Endodermal cell (in vitro differentiated cells): Measurements from ENCODE around the gene TNFSF12. TPM values are rescaled to one million over a fixed set of nuclear protein-coding genes. Genes with fewer than 3 reads are reported as not detected.
"Not testable (repeated sequence)": the region's sequence is repeated elsewhere in the genome, so short reads cannot be mapped to it uniquely, and the experiment has no call there.

Experiments
- DNase-seq: peaks from one replicate; pipeline ENCODE4 v3.0.0-alpha.2; 2017
- H3K27ac ChIP-seq: 2 replicates; pipeline ENCODE4 v1.5.1; 2013; ENCODE audit warnings: mild to moderate bottlenecking, low read depth, low read length, moderate library complexity
- H3K27me3 ChIP-seq: 2 replicates; pipeline ENCODE4 v1.6.1; 2013; ENCODE audit warnings: mild to moderate bottlenecking, low read length, moderate library complexity; ENCODE audit not compliant: insufficient read depth, control insufficient read depth, poor library complexity, severe bottlenecking
- H3K36me3 ChIP-seq: 2 replicates; pipeline ENCODE4 v1.7.0; 2013; ENCODE audit warnings: mild to moderate bottlenecking, low read length, moderate library complexity; ENCODE audit not compliant: control insufficient read depth, insufficient read depth
- H3K4me1 ChIP-seq: one replicate; pipeline ENCODE4 v1.7.0; 2013; ENCODE audit warnings: low read length; ENCODE audit not compliant: control insufficient read depth, insufficient read depth
- H3K4me3 ChIP-seq: 2 replicates; pipeline ENCODE4 v1.5.1; 2013; ENCODE audit warnings: mild to moderate bottlenecking, low read length, moderate library complexity
- H3K9ac ChIP-seq: 2 replicates; pipeline ENCODE4 v1.6.1; 2013; ENCODE audit warnings: mild to moderate bottlenecking, low read length, moderate library complexity; ENCODE audit not compliant: poor library complexity, severe bottlenecking; ENCODE audit errors: extremely low read depth
- H3K9me3 ChIP-seq: 2 replicates; pipeline ENCODE4 v1.6.1; 2013; ENCODE audit warnings: mild to moderate bottlenecking, low read length, moderate library complexity; ENCODE audit not compliant: control insufficient read depth
- H3K27ac Mint-ChIP-seq: 2 replicates; pipeline ENCODE4 v1.8.0; 2020; ENCODE audit warnings: mixed read lengths
- H3K27me3 Mint-ChIP-seq: 2 replicates; pipeline ENCODE4 v1.8.0; 2021; ENCODE audit warnings: mild to moderate bottlenecking, mixed read lengths; ENCODE audit not compliant: insufficient read depth
- H3K36me3 Mint-ChIP-seq: 2 replicates; pipeline ENCODE4 v1.8.0; 2020; ENCODE audit warnings: low read depth, mixed read lengths
- H3K4me1 Mint-ChIP-seq: 2 replicates; pipeline ENCODE4 v1.8.0; 2020; ENCODE audit warnings: mixed read lengths
- H3K4me3 Mint-ChIP-seq: 2 replicates; pipeline ENCODE4 v1.8.0; 2020; ENCODE audit warnings: mild to moderate bottlenecking, moderate library complexity, mixed read lengths
- H3K9me3 Mint-ChIP-seq: 2 replicates; pipeline ENCODE4 v1.8.0; 2020; ENCODE audit warnings: mild to moderate bottlenecking, mixed read lengths
- CTCF ChIP-seq: fragments of 200-600 bp; sonication (generic); conservative IDR thresholded peaks from 2 replicates; pipeline ENCODE4 v1.5.0; 2021; ENCODE audit warnings: antibody characterized with exemption, mild to moderate bottlenecking
- WGBS, 2 experiments: methylation state at CpG; one replicate each; pipeline versions ENCODE4 v1.1.5 to v1.1.7; 2013; ENCODE audit warnings: missing lambda C conversion rate in 2 of 2, mixed read lengths in 1 of 2; ENCODE audit not compliant: insufficient coverage in 1 of 2, insufficient read length in 1 of 2; 5-methylcytosine and 5-hydroxymethylcytosine counted together
- total RNA-seq, 2 donors: library from RNA; stranded (reverse); fragmentation: NEBNext Ultra II Directional in 1 of 2; extraction: Animal tissue kit (Norgen Biotek cat#: 25700) in 1 of 2; gene quantifications; 2 replicates in 1 of 2; 3 replicates in 1 of 2; pipeline ENCODE4 v1.2.1, GENCODE V29; 2021

Gene TNFSF12
- total RNA-seq, 2 donors from 2014 or later, result 8.3 to 8.4 TPM

GRCh38 chr17:7591596-7591995 is 42.7 kb downstream of the TNFSF12 start:
- Histone ChIP-seq H3K36me3 (peaks cover 86% of the 10 kb centered on the region), H3K27ac (no peak overlapping the region)
- WGBS, 2 experiments, result 96 to 100% methylated on average over 1 to 3 of the region's 5 CpGs

DNA sequence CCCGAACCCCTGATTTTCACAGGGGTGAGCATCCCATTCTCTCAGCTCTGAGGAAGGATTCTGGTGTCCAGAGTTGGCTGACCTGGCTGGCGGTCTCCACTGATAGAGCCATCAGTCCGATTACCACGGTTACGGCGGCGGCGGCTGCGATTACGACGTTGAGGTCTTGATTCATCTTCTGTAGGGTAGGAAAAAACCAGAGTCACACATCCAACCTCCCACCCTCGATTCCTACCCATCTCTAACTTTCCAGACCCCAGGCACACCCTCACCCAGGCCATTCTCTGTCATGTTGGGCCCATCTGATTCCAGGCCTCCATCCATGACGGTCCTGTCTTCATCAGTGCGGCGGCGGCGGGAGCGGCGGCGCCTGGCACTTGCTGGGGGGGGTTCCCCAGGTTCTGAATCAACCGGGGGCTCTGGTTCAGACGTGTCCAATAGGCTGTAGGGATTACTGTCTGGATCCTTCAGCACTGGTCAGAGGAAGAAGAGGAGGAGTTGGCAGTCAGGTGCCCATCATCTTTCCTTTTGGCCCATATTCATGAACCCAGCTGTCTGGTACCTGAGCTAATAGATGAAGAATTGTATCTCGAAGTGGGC is 43.7 kb downstream of the TNFSF12 start:
- peaks cover 17% of the 10 kb centered on the region for H3K4me1 Mint-ChIP-seq
- DNase-seq, result no peak
- WGBS, 2 experiments, result 93 to 98% methylated on average over 16 to 23 of the region's 23 CpGs
- H3K36me3 Mint-ChIP-seq, result peaks cover 66% of the 10 kb centered on the region
- no peaks in the 10 kb centered on the region for H3K27me3 Mint-ChIP-seq
- no peak overlapping the region for H3K27ac ChIP-seq
- no peak for TF ChIP-seq CTCF
- H3K4me3 Mint-ChIP-seq, result no peak overlapping the region
- H3K27ac Mint-ChIP-seq, result no peak overlapping the region
- H3K4me1 ChIP-seq, result peaks cover 16% of the 10 kb centered on the region
- no peaks in the 10 kb centered on the region for H3K9me3 ChIP-seq
- H3K4me3 ChIP-seq, result no peak overlapping the region
- no peaks in the 10 kb centered on the region for H3K9me3 Mint-ChIP-seq
- no peaks in the 10 kb centered on the region for H3K27me3 ChIP-seq
- no peak overlapping the region for H3K9ac ChIP-seq
- peaks cover 87% of the 10 kb centered on the region for H3K36me3 ChIP-seq

More at GRCh38 chr17:7591596-7591995, 42.7 kb downstream of the TNFSF12 start:
- no peak overlapping the region for H3K4me3 Mint-ChIP-seq
- peak overlapping the region; percentile 44 for H3K9ac ChIP-seq
- no peaks in the 10 kb centered on the region for H3K27me3 ChIP-seq
- H3K4me3 ChIP-seq, result no peak overlapping the region
- no peak for TF ChIP-seq CTCF
- peaks cover 61% of the 10 kb centered on the region for H3K36me3 Mint-ChIP-seq
- no peaks in the 10 kb centered on the region for H3K9me3 Mint-ChIP-seq
- H3K27ac Mint-ChIP-seq, result peak overlapping the region; percentile 90
- H3K4me1 ChIP-seq, result peaks cover 12% of the 10 kb centered on the region
- no peaks in the 10 kb centered on the region for H3K9me3 ChIP-seq
- DNase-seq, result no peak
- H3K4me1 Mint-ChIP-seq, result peaks cover 17% of the 10 kb centered on the region
- H3K27me3 Mint-ChIP-seq, result no peaks in the 10 kb centered on the region

DNA sequence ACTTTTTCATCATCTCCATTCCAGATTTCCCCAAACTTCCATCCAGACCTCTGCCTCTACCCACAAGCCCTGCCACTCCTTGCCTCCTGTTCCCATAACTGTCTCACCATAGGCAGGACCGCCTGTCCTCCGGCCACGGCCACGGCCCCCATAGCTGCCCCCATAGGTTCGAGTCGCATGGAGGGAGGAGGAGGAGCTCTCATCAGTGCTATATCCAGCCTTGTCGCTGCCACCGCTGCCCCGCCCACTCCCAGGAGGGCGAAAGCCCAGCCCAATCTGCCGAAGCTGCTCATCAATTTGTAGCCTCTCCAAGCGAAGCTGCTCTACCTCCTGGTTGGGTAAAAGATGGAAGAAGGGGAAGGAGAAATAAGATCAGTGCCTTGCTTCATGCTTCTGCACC is 44.4 kb downstream of the TNFSF12 start:
- 91 to 92% methylated on average over 5 to 12 of the region's 12 CpGs for WGBS, 2 experiments
- H3K4me1 Mint-ChIP-seq, result peaks cover 19% of the 10 kb centered on the region
- Histone ChIP-seq H3K36me3 (peaks cover 81% of the 10 kb centered on the region), H3K9me3 (no peaks in the 10 kb centered on the region), H3K27ac (no peak overlapping the region), H3K27me3 (no peaks in the 10 kb centered on the region), H3K9ac (no peak overlapping the region), H3K4me1 (peaks cover 16% of the 10 kb centered on the region), H3K4me3 (no peak overlapping the region)
- peak; percentile 51 for DNase-seq
- no peak for TF ChIP-seq CTCF
- H3K36me3 Mint-ChIP-seq, result peaks cover 63% of the 10 kb centered on the region
- H3K27ac Mint-ChIP-seq, result no peak overlapping the region
- no peaks in the 10 kb centered on the region for H3K9me3 Mint-ChIP-seq
- H3K4me3 Mint-ChIP-seq, result no peak overlapping the region
- no peaks in the 10 kb centered on the region for H3K27me3 Mint-ChIP-seq

DNA sequence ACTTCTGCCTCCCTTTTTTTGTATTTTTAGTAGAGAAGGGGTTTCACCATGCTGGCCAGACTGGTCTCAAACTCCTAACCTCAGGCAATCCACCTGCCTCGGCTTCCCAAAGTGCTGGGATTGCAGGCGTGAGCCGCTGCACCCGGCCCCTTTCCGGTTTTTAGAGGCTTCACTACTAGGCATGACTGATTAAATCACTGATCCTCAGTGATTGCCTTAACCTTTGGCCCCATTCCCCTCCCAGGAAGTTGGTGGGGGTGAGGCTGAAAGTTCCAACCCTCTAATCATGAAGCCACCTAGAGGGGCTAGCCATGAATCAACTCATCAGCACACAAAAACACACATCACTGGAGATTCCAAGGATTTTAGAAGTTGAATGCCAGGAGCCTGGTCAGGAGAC is 48.7 kb downstream of the TNFSF12 start:
- H3K4me3 ChIP-seq, H3K4me3 Mint-ChIP-seq, H3K27me3 ChIP-seq, H3K9me3 Mint-ChIP-seq, H3K4me1 Mint-ChIP-seq, H3K9ac ChIP-seq, H3K27ac ChIP-seq, H3K4me1 ChIP-seq, H3K27me3 Mint-ChIP-seq, H3K27ac Mint-ChIP-seq, H3K9me3 ChIP-seq, DNase-seq: not testable (repeated sequence)
- H3K36me3 ChIP-seq, result peaks cover 83% of the 10 kb centered on the region
- WGBS, 2 experiments, result 94% methylated on average over 5 of the region's 5 CpGs; no CpG with 5 or more reads in 1 of the 2 experiments
- H3K36me3 Mint-ChIP-seq, result peaks cover 82% of the 10 kb centered on the region
